CD14-positive monocyte (primary cell): ENCODE data around the gene PLCD1. TPM values are rescaled to one million over a fixed set of nuclear protein-coding genes. Genes with fewer than 3 reads are reported as not detected.
"Not testable (repeated sequence)": the region's sequence is repeated elsewhere in the genome, so short reads cannot be mapped to it uniquely, and the experiment has no call there.

Experiments
- DNase-seq, 3 donors: peaks; one replicate each; pipeline ENCODE4 v3.0.0-alpha.2; 2011 to 2022
- H2AFZ ChIP-seq: 2 replicates; pipeline ENCODE4 v1.6.0; 2012; ENCODE audit warnings: mild to moderate bottlenecking, low read depth, low read length, inconsistent platforms; ENCODE audit not compliant: insufficient read depth, poor library complexity, severe bottlenecking
- H3K27ac ChIP-seq, 2 donors: 1 replicate in 1 of 2; 2 replicates in 1 of 2; pipeline ENCODE4 v1.5.1; 2012 to 2013; ENCODE audit warnings: low read length in 2 of 2, control low read depth in 1 of 2, inconsistent platforms in 1 of 2, low read depth in 1 of 2, mild to moderate bottlenecking in 1 of 2
- H3K27me3 ChIP-seq, 2 donors: one replicate each; pipeline versions ENCODE4 v1.6.0 to v1.6.1; 2011 to 2013; ENCODE audit warnings: low read length in 2 of 2; ENCODE audit not compliant: control insufficient read depth in 2 of 2, insufficient read depth in 2 of 2
- H3K36me3 ChIP-seq, 2 donors: replicated peaks in 1 of 2; 1 replicate in 1 of 2; 2 replicates in 1 of 2; pipeline versions ENCODE4 v1.5.1 to v1.6.1; 2012 to 2013; ENCODE audit warnings: low read length in 2 of 2, control low read depth in 1 of 2, inconsistent platforms in 1 of 2, mild to moderate bottlenecking in 1 of 2; ENCODE audit not compliant: insufficient read depth in 2 of 2, control insufficient read depth in 1 of 2
- H3K4me1 ChIP-seq, 2 donors: 1 replicate in 1 of 2; 2 replicates in 1 of 2; pipeline versions ENCODE4 v1.5.1 to v1.6.1; 2012 to 2013; ENCODE audit warnings: low read length in 2 of 2, control low read depth in 1 of 2, inconsistent platforms in 1 of 2, mild to moderate bottlenecking in 1 of 2, moderate library complexity in 1 of 2; ENCODE audit not compliant: insufficient read depth in 2 of 2, control insufficient read depth in 1 of 2
- H3K4me2 ChIP-seq: replicated peaks from 2 replicates; pipeline ENCODE3; 2012; ENCODE audit warnings: low read length, moderate library complexity, mild to moderate bottlenecking; ENCODE audit not compliant: poor library complexity, severe bottlenecking; ENCODE audit errors: extremely low read depth
- H3K4me3 ChIP-seq, 3 experiments: fragments of 200-600 bp in 1 of 3; sonication (generic) in 1 of 3; replicated peaks in 1 of 3; 1 replicate in 2 of 3; 2 replicates in 1 of 3; pipeline ENCODE4 v1.5.1; 2011 to 2013; ENCODE audit warnings: low read length in 3 of 3, mild to moderate bottlenecking in 3 of 3, control low read depth in 2 of 3, low read depth in 2 of 3, inconsistent platforms in 1 of 3, moderate library complexity in 1 of 3
- H3K79me2 ChIP-seq: 2 replicates; pipeline ENCODE4 v1.6.0; 2012; ENCODE audit warnings: mild to moderate bottlenecking, control low read depth, inconsistent platforms, low read length, moderate library complexity; ENCODE audit not compliant: insufficient read depth
- H3K9ac ChIP-seq: 2 replicates; pipeline ENCODE4 v1.6.0; 2017; ENCODE audit warnings: low read length, mild to moderate bottlenecking; ENCODE audit not compliant: insufficient read depth, poor library complexity, severe bottlenecking
- H3K9me3 ChIP-seq, 2 donors: replicated peaks in 1 of 2; 1 replicate in 1 of 2; 2 replicates in 1 of 2; pipeline versions ENCODE4 v1.5.1 to v1.6.1; 2012 to 2013; ENCODE audit warnings: low read length in 2 of 2, control low read depth in 1 of 2; ENCODE audit not compliant: control insufficient read depth in 1 of 2, insufficient read depth in 1 of 2
- H4K20me1 ChIP-seq: 2 replicates; pipeline ENCODE4 v1.6.0; 2012; ENCODE audit warnings: mild to moderate bottlenecking, low read length, control low read depth, moderate library complexity; ENCODE audit not compliant: insufficient read depth
- H3K27ac Mint-ChIP-seq, 7 donors: one replicate each; pipeline ENCODE4 v1.8.0; 2020; ENCODE audit warnings: mild to moderate bottlenecking in 7 of 7, mixed read lengths in 7 of 7, moderate library complexity in 6 of 7, inconsistent platforms in 2 of 7
- H3K27me3 Mint-ChIP-seq, 3 donors: one replicate each; pipeline ENCODE4 v1.8.0; 2021 to 2022; ENCODE audit warnings: low read depth in 3 of 3, mild to moderate bottlenecking in 3 of 3, mixed read lengths in 3 of 3, moderate library complexity in 3 of 3, inconsistent platforms in 1 of 3
- H3K36me3 Mint-ChIP-seq, 2 donors: one replicate each; pipeline ENCODE4 v1.8.0; 2020; ENCODE audit warnings: mixed read lengths in 2 of 2, inconsistent platforms in 1 of 2, mild to moderate bottlenecking in 1 of 2
- H3K4me1 Mint-ChIP-seq: one replicate; pipeline ENCODE4 v1.8.0; 2020; ENCODE audit warnings: mild to moderate bottlenecking, mixed read lengths
- H3K4me3 Mint-ChIP-seq, 2 donors: one replicate each; pipeline ENCODE4 v1.8.0; 2020; ENCODE audit warnings: mild to moderate bottlenecking in 2 of 2, mixed read lengths in 2 of 2, moderate library complexity in 1 of 2
- H3K9me3 Mint-ChIP-seq, 7 donors: one replicate each; pipeline ENCODE4 v1.8.0; 2020 to 2022; ENCODE audit warnings: mixed read lengths in 7 of 7, mild to moderate bottlenecking in 6 of 7, moderate library complexity in 6 of 7, inconsistent platforms in 2 of 7
- WGBS: methylation state at CpG from one replicate; pipeline ENCODE4 v1.1.5; 2013; ENCODE audit warnings: missing lambda C conversion rate; ENCODE audit not compliant: insufficient coverage; 5-methylcytosine and 5-hydroxymethylcytosine counted together
- intact Hi-C, 2 donors: fragments of 100-400 bp; cut with micrococcal nuclease; formaldehyde crosslinking; loops; one replicate each; pipeline versions ENCODE4 v1.15.0 to v1.15.1; 2023
- polyA plus RNA-seq, 3 donors: library from polyadenylated mRNA; depleted of rRNA in 1 of 3; unstranded in 2 of 3; stranded (reverse) in 1 of 3; fragments of 300-500 nt in 2 of 3; fragments of >200 nt in 1 of 3; fragmentation: Illumina TruSeq in 2 of 3; gene quantifications; 1 replicate in 2 of 3; 2 replicates in 1 of 3; pipeline ENCODE4 v1.2.3, GENCODE V29; 2012 to 2021
- TF ChIP-seq, protein P1 (sequence below): fragments of 200-600 bp; IDR thresholded peaks from one replicate; pipeline ENCODE4 v1.8.0; 2022; ENCODE audit warnings: antibody characterized with exemption, mild to moderate bottlenecking

PLCD1 gene
- polyA plus RNA-seq, 3 donors = 4.1 to 6.4 (median 6.0) TPM

GRCh38 chr3:38070013-38070412, 40.6 kb upstream of the PLCD1 start:
- Histone ChIP-seq H3K79me2 (no peaks in the 10 kb centered on the region), H3K27me3 (no peaks in the 10 kb centered on the region), H3K4me2 (no peak overlapping the region), H2AFZ (no peak overlapping the region), H4K20me1 (no peaks in the 10 kb centered on the region), H3K9me3 (no peaks in the 10 kb centered on the region), H3K9ac (no peak overlapping the region), H3K4me1 (no peaks in the 10 kb centered on the region), H3K4me3 (no peak overlapping the region), H3K36me3 (no peaks in the 10 kb centered on the region), H3K27ac (no peak overlapping the region)
- TF ChIP-seq, protein P1, sequence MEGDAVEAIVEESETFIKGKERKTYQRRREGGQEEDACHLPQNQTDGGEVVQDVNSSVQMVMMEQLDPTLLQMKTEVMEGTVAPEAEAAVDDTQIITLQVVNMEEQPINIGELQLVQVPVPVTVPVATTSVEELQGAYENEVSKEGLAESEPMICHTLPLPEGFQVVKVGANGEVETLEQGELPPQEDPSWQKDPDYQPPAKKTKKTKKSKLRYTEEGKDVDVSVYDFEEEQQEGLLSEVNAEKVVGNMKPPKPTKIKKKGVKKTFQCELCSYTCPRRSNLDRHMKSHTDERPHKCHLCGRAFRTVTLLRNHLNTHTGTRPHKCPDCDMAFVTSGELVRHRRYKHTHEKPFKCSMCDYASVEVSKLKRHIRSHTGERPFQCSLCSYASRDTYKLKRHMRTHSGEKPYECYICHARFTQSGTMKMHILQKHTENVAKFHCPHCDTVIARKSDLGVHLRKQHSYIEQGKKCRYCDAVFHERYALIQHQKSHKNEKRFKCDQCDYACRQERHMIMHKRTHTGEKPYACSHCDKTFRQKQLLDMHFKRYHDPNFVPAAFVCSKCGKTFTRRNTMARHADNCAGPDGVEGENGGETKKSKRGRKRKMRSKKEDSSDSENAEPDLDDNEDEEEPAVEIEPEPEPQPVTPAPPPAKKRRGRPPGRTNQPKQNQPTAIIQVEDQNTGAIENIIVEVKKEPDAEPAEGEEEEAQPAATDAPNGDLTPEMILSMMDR = no peak
- intact Hi-C loops = no loop called here
- peaks cover 1 to 5% (median 5%) of the 10 kb centered on the region in 3 donors for H3K27me3 Mint-ChIP-seq
- H3K36me3 Mint-ChIP-seq = no peaks in the 10 kb centered on the region
- H3K27ac Mint-ChIP-seq = no peak overlapping the region
- peaks cover 2% of the 10 kb centered on the region for H3K4me1 Mint-ChIP-seq
- no peak overlapping the region for H3K4me3 Mint-ChIP-seq
- H3K9me3 Mint-ChIP-seq = peaks cover 0 to 5% (median 3%) of the 10 kb centered on the region in 7 donors
- 20% methylated on average over 1 of the region's 2 CpGs for WGBS
- DNase-seq = no peak

DNA sequence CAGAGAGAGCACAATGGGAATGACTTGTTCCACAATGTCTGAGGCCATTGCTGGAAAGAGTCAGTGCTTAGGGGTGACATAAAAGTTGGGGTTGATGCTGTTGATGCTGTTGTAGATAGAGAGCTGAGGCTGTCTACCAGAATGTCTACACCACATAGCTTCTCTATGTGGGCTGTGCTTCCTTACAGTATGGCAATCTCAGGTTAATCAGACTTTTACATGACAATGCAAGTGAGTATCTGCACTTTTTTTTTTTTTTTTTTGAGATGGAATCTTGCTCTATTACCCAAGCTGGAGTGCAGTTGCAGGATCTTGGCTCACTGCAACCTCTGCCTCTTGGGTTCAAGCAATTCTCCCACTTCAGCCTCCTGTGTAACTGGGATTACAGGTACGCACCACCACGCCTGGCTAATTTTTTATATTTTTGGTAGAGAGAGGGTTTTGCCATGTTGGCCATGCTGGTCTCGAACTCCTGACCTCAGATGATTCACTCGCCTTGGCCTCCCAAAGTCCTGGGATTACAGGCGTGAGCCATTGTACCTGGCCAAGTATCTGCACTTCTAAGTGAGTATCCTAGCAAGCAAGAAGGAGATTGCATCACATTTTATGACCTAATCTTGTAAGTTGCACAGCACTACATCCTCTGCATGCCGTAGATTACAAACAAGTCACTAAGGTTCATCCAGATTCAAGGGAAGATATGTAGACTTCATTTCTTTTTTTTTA, 38.2 kb upstream of the PLCD1 start:
- Mint-ChIP-seq H3K36me3 (no peaks in the 10 kb centered on the region), H3K4me3 (no peak overlapping the region), H3K27ac (no peak overlapping the region), H3K27me3 (peaks cover 0 to 5% (median 3%) of the 10 kb centered on the region in 3 donors), H3K4me1 (peaks cover 2% of the 10 kb centered on the region), H3K9me3 (peaks cover 2 to 10% (median 8%) of the 10 kb centered on the region in 7 donors)
- Histone ChIP-seq H2AFZ (no peak overlapping the region), H3K4me3 (no peak overlapping the region), H3K4me1 (no peaks in the 10 kb centered on the region), H3K4me2 (no peak overlapping the region), H4K20me1 (no peaks in the 10 kb centered on the region), H3K79me2 (no peaks in the 10 kb centered on the region), H3K36me3 (no peaks in the 10 kb centered on the region), H3K9me3 (no peaks in the 10 kb centered on the region), H3K9ac (no peak overlapping the region), H3K27ac (no peak overlapping the region), H3K27me3 (no peaks in the 10 kb centered on the region)
- intact Hi-C loops = no loop called here
- TF ChIP-seq, protein P1 = no peak
- peak in 1 of 3 donors; percentile 16 for DNase-seq
- no CpG with 5 or more reads among the region's 6 CpGs for WGBS

DNA sequence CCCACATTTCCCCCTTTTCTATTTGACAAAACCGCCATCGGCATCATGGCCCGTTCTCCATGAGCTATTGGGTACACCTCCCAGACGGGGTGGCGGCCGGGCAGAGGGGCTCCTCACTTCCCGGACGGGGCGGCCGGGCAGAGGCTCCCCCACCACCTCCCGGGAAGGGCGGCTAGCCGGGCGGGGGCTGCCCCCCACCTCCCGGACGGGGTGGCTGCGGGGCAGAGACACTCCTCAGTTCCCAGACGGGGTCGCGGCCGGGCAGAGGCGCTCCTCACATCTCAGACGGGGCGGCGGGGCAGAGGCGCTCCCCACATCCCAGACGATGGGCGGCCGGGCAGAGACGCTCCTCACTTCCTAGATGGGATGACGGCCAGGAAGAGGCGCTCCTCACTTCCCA, 35.0 kb upstream of the PLCD1 start:
- DNase-seq, H3K27ac ChIP-seq, H3K27ac Mint-ChIP-seq, intact Hi-C loops, H4K20me1 ChIP-seq, H3K79me2 ChIP-seq, H3K4me1 Mint-ChIP-seq, H3K4me1 ChIP-seq, H3K36me3 ChIP-seq, H2AFZ ChIP-seq, H3K36me3 Mint-ChIP-seq, H3K9ac ChIP-seq, H3K4me3 ChIP-seq, H3K4me2 ChIP-seq, H3K4me3 Mint-ChIP-seq, H3K27me3 ChIP-seq, H3K9me3 ChIP-seq: not testable (repeated sequence)
- 94% methylated on average over 7 of the region's 32 CpGs for WGBS
- peaks cover 2 to 12% (median 8%) of the 10 kb centered on the region in 7 donors for H3K9me3 Mint-ChIP-seq
- H3K27me3 Mint-ChIP-seq = peaks cover 0 to 11% (median 3%) of the 10 kb centered on the region in 3 donors
